GM06990 (cell line): ENCODE results near the gene ANTXR1.

Experiments used
- DNase-seq: peaks from one replicate; pipeline ENCODE4 v3.0.0-alpha.2; 2011; ENCODE audit not compliant: insufficient read length; ENCODE audit errors: extremely low read depth
- H3K27me3 ChIP-seq: replicated peaks from 2 replicates; pipeline ENCODE4 v1.6.0; 2011; ENCODE audit warnings: low read length; ENCODE audit not compliant: control insufficient read depth, insufficient read depth
- H3K36me3 ChIP-seq: 2 replicates; pipeline ENCODE4 v1.5.1; 2011; ENCODE audit warnings: low read length; ENCODE audit not compliant: control insufficient read depth, insufficient read depth
- H3K4me3 ChIP-seq: replicated peaks from 2 replicates; pipeline ENCODE4 v1.5.1; 2011; ENCODE audit warnings: low read depth, mild to moderate bottlenecking, control low read depth, low read length
- TF ChIP-seq, protein P1 (sequence below): IDR thresholded peaks from 2 replicates; pipeline ENCODE4 v1.5.1; 2011; ENCODE audit warnings: low read length, control low read depth, mild to moderate bottlenecking, inconsistent platforms; ENCODE audit not compliant: insufficient read depth, poor library complexity, severe bottlenecking

Gene ANTXR1

DNA sequence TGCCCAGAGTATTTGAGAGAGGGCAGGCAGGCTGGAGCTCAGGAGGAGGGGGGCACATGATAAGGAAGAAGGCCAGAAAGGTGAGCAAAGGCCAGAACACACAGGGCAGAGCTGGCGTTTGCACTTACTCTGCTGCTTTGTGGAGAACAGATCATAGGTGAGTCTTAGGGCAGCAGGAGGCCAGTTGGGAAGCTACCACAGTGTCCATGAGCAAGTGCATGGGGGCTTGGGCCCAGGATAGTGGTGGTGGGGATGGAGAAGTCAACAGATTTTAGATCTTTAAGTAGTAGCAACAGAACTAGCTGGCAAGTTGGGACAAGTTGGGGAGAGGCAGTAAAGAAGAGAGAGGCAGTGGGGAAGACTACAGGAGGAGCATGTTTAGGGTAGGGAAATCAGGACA is 168.0 kb downstream of the ANTXR1 start:
- H3K27me3 ChIP-seq, result no peaks in the 10 kb centered on the region; the same call in 1 of the 2 replicates
- no peak for DNase-seq
- H3K36me3 ChIP-seq, result no peaks in the 10 kb centered on the region
- TF ChIP-seq, protein P1, sequence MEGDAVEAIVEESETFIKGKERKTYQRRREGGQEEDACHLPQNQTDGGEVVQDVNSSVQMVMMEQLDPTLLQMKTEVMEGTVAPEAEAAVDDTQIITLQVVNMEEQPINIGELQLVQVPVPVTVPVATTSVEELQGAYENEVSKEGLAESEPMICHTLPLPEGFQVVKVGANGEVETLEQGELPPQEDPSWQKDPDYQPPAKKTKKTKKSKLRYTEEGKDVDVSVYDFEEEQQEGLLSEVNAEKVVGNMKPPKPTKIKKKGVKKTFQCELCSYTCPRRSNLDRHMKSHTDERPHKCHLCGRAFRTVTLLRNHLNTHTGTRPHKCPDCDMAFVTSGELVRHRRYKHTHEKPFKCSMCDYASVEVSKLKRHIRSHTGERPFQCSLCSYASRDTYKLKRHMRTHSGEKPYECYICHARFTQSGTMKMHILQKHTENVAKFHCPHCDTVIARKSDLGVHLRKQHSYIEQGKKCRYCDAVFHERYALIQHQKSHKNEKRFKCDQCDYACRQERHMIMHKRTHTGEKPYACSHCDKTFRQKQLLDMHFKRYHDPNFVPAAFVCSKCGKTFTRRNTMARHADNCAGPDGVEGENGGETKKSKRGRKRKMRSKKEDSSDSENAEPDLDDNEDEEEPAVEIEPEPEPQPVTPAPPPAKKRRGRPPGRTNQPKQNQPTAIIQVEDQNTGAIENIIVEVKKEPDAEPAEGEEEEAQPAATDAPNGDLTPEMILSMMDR, result no peak
- H3K4me3 ChIP-seq, result no peak overlapping the region

DNA sequence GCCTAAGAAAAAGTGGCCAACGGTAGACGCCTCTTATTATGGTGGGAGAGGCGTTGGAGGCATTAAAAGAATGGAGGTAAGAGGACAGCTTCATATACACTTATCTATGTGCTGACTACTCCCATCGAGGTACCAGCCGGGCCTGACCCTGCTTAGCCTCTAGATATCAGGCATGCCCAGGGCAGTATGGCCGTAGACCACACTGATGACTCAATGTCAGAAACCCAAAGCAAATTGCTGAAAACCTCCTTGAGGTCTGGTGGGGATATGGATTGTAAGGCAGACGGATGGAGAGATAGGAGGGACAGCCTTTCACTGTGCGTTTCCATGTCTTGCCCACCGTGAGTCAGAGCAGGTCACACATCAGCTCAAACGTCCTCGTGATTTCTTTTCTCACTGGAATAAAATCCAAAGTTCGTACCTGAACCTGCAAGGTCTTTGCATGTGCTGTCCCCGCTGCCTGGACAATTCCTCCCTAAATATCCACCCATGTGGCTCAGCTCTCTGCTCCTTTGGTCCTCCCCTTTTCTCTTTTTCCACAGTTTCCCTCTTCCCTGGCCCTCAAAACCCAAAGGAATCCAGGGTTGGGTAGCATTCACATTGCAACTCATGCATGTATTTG is 168.9 kb downstream of the ANTXR1 start:
- Histone ChIP-seq H3K4me3 (no peak overlapping the region), H3K36me3 (no peaks in the 10 kb centered on the region), H3K27me3 (peaks cover 2% of the 10 kb centered on the region)
- DNase-seq, result no peak
- TF ChIP-seq, protein P1, result no peak

DNA sequence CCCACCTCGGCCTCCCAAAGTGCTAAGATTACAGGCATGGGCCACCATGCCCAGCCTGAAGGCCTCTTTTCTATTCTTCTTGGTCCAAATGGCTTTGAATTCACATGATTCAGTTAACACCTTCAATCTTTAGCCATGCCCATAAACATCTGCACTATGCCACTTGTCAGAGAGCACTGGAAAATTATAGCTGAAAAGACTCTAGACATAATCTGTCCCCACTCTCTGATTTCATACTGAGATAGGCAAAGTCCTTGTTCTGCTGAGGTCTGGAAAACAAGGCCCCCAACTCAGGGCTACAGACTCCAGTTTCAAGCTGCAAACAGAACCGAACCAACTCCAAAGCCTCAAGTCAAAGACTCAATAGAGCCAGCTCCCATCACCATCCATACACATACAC is 170.7 kb downstream of the ANTXR1 start:
- Histone ChIP-seq H3K27me3 (peaks cover 2% of the 10 kb centered on the region), H3K4me3 (no peak overlapping the region), H3K36me3 (no peaks in the 10 kb centered on the region)
- TF ChIP-seq, protein P1, result no peak
- DNase-seq, result no peak

DNA sequence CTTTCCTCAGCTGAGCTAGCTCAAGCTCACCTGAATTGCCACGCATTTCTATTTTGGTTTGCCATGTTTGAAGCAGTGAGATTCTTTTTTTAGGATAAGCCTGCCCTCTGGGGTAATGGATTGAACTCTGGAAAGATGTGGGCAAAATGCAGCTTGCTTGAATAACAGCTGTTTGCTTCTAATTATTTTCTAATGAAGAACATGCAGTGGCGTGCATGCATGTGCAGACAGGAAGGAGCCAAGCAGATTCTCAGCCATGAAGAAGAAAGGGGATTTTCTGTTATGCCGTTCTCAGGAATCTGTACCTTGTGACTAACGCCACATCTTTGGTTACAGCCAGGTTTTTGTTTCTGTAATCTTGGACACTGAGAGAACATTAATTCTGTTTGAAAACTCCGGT is 171.2 kb downstream of the ANTXR1 start:
- peaks cover 2% of the 10 kb centered on the region for H3K27me3 ChIP-seq
- no peak for DNase-seq
- TF ChIP-seq, protein P1, result no peak

DNA sequence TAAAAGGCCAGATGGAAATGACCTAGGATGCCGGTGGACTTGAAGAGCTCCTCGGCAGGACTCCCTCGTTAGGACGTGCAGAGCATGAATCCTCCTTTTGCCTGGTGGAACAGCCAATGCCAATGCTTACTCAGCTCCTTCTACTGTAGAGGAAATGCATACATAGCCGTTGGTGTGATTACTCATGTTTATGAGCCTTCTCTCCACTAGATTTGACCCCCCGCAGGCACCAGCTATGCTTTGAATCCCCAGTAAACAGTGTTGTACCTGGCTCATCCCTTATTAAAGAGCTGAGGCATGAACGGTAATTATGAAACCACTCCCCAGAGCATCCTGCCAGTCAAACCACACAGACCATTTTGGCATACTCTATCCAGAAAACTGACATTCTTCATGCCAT is 172.8 kb downstream of the ANTXR1 start:
- TF ChIP-seq, protein P1, result no peak
- Histone ChIP-seq H3K27me3 (peaks cover 2% of the 10 kb centered on the region), H3K36me3 (no peaks in the 10 kb centered on the region), H3K4me3 (no peak overlapping the region)
- no peak for DNase-seq

More for the DNA sequence above, 171.2 kb downstream of the ANTXR1 start:
- Histone ChIP-seq H3K36me3 (no peaks in the 10 kb centered on the region), H3K4me3 (no peak overlapping the region)

DNA sequence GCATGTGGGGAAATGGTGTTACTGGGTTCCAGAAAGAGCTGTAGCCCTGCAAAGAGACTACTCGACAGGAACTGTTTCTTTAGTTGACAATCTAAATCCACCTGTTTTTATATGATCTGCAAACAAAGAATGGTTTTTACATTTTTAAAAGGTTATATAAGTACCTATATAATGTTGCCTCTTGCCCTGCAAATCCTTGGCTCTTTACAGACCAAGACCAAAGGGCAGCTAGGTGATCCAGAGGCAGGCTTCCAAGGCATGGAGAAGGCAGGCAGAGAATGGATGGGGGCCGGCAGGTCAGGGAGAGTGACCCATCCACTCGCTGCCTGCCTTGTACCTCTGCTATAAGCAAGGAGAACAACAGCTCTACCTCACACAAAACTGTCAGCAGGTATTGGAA is 173.6 kb downstream of the ANTXR1 start:
- peaks cover 2% of the 10 kb centered on the region for H3K27me3 ChIP-seq
- no peaks in the 10 kb centered on the region for H3K36me3 ChIP-seq
- DNase-seq, result no peak
- TF ChIP-seq, protein P1, result no peak
- no peak overlapping the region for H3K4me3 ChIP-seq
